ENCODE results near the gene CNOT11.
"Not testable (repeated sequence)": the region's sequence is repeated elsewhere in the genome, so short reads cannot be mapped to it uniquely, and the experiment has no call there.

Gene CNOT11

GRCh38 chr2:101245468-101245867, 7.2 kb upstream of the CNOT11 start:
- DNase-seq (ENCODE audit: low read depth in 2 of 2), result not testable (repeated sequence)

DNA sequence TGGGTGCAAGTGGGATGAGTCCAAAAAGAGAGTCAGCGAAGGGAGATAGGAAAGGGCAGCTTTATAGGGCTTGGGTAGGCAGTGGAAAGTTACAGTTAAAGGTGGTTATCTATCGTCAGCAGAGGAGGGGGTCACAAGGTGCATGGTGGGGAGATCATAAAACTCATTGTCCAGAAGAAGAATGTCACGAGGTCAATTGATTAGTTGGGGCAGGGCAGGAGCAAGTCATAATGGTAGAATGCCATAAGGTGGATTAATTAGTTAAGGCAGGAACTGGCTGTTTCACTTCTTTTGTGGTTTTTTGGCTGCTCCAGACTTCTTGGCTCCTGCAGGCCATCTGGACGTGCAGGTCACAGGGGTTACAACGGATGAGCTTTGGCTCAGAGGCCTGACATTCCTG, 3.9 kb upstream of the CNOT11 start:
- DNase-seq (ENCODE audit: low read depth in 2 of 2), result not testable (repeated sequence)

GRCh38 chr2:101249826-101250225, 2.9 kb upstream of the CNOT11 start:
- DNase-seq (ENCODE audit: low read depth in 2 of 2), result no peak

GRCh38 chr2:101251246-101251781, 1.4 kb upstream of the CNOT11 start:
- not testable (repeated sequence) for DNase-seq (ENCODE audit: low read depth in 2 of 2)

DNA sequence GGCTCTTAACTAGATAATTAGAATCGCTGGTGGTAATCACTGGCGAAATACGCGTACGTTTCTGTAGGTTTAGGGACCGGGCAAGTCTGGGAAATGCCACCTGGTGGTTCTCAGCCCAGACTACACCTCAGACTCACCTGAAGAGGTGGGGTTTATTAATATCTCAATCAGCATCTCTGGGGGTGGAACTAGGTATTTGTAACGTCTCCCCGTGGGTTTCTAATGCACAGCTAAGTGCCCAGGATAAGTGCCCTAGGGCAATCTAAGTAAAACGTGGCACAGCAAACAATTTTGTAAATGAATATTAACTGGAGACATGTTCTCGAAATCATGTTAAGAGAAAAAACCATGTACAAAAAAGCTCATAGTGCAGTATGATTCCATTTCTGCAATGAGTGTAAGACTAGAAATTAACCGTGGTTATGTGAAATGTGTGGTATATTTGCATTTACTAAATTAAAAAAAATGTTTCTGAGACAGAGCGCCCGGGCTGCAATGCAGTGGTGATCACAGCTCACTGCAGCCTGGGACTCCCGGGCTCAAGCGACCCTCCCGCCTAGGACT, 760 bp upstream of the CNOT11 start:
- DNase-seq (ENCODE audit: low read depth in 2 of 2), result no peak

- peak; percentile 44 to 60 for DNase-seq (ENCODE audit: low read depth in 2 of 2)
Measured at GRCh38 chr2:101253013-101253702, 472 bp downstream of the CNOT11 start.

DNA sequence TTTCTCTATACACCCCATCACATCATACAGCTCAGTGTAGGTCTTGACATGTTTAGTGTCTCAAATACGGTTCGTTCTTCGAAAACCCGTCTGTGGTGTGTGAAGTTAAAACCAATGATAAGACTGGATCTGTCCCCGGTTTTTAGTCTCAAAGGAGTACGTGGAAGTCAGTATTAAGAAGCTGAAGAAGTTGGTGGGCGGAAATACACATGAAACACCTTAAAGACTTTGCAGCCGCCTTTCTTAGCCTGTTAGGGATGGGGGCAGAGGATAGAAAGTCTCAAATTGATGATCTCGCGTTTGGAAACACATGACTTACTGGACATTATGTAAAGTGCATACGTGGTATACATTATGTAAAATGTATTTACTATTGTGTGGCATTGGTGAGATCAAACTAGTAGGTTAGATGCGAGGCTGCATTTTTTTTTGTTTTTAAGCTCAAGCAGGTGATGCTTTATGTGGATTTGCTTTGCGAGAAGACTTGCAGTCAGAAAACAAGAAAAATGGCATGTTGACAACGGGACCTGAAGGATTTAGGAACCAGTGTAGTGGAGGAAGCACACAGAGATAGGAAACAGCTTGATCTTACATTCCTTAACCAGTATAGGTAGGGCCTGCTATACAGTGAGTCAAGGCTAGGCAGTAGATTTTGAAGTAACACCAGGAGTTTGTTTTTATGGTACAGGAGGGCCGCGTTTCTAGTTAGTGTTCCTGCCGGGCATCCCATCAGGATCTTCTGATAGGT, 1.2 kb downstream of the CNOT11 start:
- no peak for DNase-seq (ENCODE audit: low read depth in 2 of 2)

- DNase-seq (ENCODE audit: low read depth in 2 of 2), result no peak
Measured at GRCh38 chr2:101255501-101255900, 2.8 kb downstream of the CNOT11 start.

GRCh38 chr2:101256316-101256715, 3.6 kb downstream of the CNOT11 start:
- no peak for DNase-seq (ENCODE audit: low read depth in 2 of 2)

GRCh38 chr2:101258804-101259203, 6.1 kb downstream of the CNOT11 start:
- no peak for DNase-seq (ENCODE audit: low read depth in 2 of 2)

GRCh38 chr2:101262142-101262541, 9.5 kb downstream of the CNOT11 start:
- DNase-seq (ENCODE audit: low read depth in 2 of 2), result no peak

DNA sequence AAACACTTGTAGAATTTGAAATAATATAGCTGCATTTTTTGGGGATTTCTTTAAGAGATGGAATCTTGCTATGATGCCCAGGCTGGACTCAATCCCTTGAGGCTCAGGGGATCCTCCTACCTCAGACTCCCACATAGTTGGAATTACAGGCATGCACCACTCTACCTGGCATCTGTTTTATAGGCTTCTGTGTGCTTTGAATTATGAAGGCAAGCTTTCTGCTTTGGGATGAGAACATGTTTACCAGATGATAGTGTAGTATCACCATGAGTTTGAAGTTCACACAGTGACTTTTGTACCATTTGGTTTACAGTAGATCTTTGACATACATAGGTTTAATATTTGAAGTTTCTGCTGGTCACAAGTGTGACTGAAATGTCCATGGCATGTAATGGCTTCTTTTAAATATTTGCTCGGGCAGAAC, 10.7 kb downstream of the CNOT11 start:
- no peak for DNase-seq (ENCODE audit: low read depth in 2 of 2)

DNA sequence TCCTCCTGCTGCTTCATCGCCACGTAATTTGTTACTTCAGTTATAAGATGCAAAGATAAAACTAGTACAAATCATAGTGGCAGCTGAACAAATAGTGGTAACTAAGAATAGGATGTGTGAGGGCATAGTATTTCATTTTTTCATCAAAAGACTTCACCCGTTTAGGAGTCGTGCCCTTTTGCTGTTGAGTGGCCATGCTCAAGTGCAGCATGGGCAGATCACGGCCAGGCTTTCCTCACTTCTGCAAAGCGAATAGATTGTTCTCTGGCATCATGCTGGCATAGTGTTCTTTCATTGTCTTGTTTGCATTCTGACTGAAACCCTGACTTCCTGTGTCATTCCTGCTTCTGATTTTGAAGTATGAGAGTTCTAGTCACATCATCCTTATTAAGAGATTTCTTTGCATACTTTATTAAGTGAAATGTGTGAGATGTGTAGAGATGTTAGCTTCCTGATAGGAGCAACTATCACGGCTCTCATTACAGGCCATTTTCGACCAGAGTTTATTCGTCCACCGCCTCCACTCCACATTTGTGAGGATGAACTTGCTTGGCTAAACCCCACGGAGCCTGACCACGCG, 11.8 kb downstream of the CNOT11 start:
- DNase-seq (ENCODE audit: low read depth in 2 of 2), result no peak

GRCh38 chr2:101265893-101266499, 13.3 kb downstream of the CNOT11 start:
- DNase-seq (ENCODE audit: low read depth in 2 of 2), result no peak

DNA sequence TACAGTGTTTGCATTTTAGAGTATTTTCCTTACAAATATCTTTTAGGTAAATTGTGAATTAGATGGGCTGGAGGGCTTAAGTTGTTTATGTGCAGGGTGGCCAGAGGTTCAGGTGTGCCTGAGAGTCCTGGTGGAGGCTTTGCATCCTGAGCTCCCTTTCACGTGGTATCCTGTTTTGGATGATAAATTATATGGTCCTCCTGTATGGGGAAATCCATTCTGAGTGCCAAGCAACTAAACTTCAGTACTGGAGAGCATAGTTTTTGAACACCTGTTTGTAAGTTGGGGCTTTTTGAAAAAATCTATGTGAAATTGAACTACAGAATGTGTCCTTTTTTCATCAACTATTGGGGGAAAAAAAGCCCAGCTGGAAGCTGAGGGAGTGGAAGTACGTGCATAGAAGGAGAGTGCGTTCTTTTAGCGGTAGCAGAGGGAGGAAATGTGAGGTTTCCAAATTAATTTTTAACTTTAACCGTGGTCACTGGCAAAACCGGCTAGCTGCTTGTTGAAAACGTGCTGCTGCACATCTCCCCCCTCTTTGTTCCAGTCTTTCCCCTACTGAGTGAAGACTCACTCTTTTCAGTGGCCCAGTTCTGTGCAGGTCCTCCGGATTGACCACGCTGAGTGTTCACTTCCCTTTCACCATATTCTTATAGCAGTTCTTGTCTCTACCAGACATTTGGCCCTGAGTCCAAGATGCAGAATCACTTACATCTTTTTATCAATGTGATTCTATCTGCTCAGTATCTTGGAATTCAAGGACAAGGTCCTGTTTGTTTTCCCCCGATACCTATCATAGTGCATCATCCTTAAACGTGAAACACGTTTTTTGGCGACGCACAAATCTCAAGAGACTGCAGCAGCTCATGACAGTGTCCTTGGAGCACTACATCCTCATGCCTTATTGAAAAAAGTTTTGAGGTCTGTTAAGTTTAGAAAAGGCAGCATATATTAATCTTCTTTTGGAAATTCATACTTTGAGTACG, 15.3 kb downstream of the CNOT11 start:
- no peak for DNase-seq (ENCODE audit: low read depth in 2 of 2)

DNA sequence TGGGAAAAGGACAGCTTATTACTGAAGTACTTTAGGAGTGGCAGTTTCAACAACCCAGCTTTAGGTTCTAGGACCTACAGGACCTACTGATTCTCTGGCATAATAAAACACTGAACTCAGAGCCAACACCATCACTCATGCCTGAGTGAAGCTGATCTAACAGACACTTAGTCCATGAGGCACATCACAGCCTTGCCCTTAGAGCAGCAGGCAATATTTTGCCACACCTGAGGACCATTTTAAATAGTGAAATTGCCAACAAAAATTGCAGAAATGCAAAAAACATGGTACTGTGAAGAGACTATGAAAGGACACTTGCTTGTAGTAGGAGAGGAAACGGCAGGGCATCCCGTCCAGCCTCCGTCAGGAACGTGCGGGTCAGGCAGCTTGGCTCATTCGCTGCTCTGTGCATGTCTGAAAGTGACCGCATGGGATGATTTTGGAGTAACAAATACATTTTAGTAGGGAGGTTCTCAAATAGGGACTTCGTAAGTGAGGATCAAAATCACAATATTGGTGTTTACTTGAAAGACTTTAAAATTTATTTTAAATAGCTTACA, 18.1 kb downstream of the CNOT11 start:
- no peak for DNase-seq (ENCODE audit: low read depth in 2 of 2)

DNA sequence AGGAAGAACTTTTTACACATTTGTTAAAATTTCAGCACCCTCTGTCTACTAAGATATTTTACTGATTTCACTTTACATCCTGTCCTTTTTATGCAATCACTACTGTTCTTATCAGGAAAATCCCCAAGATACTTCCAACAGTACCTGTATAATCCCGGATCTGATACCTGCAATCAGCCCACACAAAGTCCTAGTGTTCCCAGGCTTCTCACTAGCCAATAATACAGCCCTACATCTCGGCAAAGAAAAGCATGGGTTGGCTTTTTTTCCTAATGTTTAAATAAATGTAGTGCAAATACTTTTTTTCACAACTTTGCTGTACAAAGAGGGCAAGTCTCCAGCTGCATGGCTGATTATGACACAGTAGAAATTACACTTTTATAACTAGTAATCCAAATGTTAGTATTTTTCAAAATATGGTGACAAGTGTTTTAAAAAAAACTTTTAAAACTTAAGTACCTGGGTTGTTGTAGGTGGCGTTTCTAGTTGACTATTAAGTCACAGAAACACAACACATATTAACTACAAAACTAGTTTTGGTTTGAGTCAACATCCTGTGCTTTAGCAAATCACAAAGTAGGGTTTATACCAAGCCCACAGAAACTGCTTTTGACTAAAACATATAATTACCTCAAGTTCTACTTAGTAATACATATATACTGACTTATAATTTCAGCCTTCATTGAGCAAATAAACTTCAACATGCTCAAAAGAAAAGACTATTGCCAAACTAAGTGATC, 19.5 kb downstream of the CNOT11 start:
- no peak for DNase-seq (ENCODE audit: low read depth in 2 of 2)

GRCh38 chr2:101273056-101273455, 20.4 kb downstream of the CNOT11 start:
- no peak for DNase-seq (ENCODE audit: low read depth in 2 of 2)

GRCh38 chr2:101274142-101274541, 21.5 kb downstream of the CNOT11 start:
- no peak for DNase-seq (ENCODE audit: low read depth in 2 of 2)

GRCh38 chr2:101277111-101277510, 24.4 kb downstream of the CNOT11 start:
- DNase-seq (ENCODE audit: low read depth in 2 of 2), result no peak
